ACC112 (cell line): Measurements from ENCODE around the gene CTTNBP2.

ENCODE experiments used
- H2AFZ ChIP-seq: fragments of 200-600 bp; sonication (generic); one replicate; pipeline ENCODE4 v1.6.0; 2017; ENCODE audit warnings: antibody characterized with exemption, low read length; ENCODE audit not compliant: unreplicated experiment
- H3K27ac ChIP-seq: fragments of 200-600 bp; sonication (generic); 2 replicates; pipeline ENCODE4 v1.5.1; 2014; ENCODE audit warnings: low read depth, mild to moderate bottlenecking, antibody characterized with exemption, low read length, moderate library complexity
- H3K27me3 ChIP-seq: fragments of 200-600 bp; sonication (generic); 2 replicates; pipeline ENCODE4 v1.6.1; 2014; ENCODE audit warnings: mild to moderate bottlenecking, antibody characterized with exemption, low read length, moderate library complexity, mixed read lengths; ENCODE audit not compliant: insufficient read depth
- H3K36me3 ChIP-seq: fragments of 200-600 bp; sonication (generic); 2 replicates; pipeline ENCODE4 v1.6.1; 2016; ENCODE audit warnings: mild to moderate bottlenecking, antibody characterized with exemption, low read length, moderate library complexity, mixed read lengths; ENCODE audit not compliant: insufficient read depth
- H3K4me1 ChIP-seq: fragments of 200-600 bp; sonication (generic); one replicate; pipeline ENCODE4 v1.6.1; 2016; ENCODE audit warnings: low read length, mixed read lengths; ENCODE audit not compliant: insufficient read depth, unreplicated experiment, control insufficient read depth
- H3K4me3 ChIP-seq: fragments of 200-600 bp; sonication (generic); 2 replicates; pipeline ENCODE4 v1.5.1; 2014; ENCODE audit warnings: mild to moderate bottlenecking, low read depth, low read length
- H3K79me2 ChIP-seq: fragments of 200-600 bp; sonication (generic); one replicate; pipeline ENCODE4 v1.6.0; 2016; ENCODE audit warnings: low read length; ENCODE audit not compliant: control insufficient read depth, unreplicated experiment, insufficient read depth

CTTNBP2 gene

DNA sequence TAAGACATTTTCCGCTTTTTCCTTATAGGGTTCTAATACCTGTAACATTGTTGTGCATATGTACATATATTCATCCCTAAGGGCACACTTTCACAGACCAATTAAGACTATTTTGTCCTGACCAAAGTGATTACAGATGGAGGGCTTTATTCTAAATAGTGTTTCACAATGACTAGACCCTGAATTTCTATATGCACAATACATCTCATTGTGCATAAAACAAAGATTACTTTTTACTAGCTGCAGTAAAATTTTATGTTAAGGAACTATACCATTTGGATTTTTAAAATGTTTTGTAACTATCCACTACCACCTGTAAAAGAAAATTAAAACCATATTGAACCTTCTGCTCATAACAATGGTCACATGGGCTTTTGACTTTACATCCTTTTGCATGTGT is 87.8 kb downstream of the CTTNBP2 start:
- Histone ChIP-seq H2AFZ (no peak overlapping the region), H3K27me3 (no peaks in the 10 kb centered on the region), H3K36me3 (no peaks in the 10 kb centered on the region), H3K79me2 (no peaks in the 10 kb centered on the region), H3K4me1 (no peaks in the 10 kb centered on the region), H3K4me3 (no peak overlapping the region), H3K27ac (no peak overlapping the region)

- no peaks in the 10 kb centered on the region for H3K79me2 ChIP-seq
- no peaks in the 10 kb centered on the region for H3K4me1 ChIP-seq
- no peak overlapping the region for H3K27ac ChIP-seq
- H3K27me3 ChIP-seq: no peaks in the 10 kb centered on the region
- H2AFZ ChIP-seq: no peak overlapping the region
- H3K4me3 ChIP-seq: no peak overlapping the region
- no peaks in the 10 kb centered on the region for H3K36me3 ChIP-seq
Observed at GRCh38 chr7:117784315-117784714, 88.9 kb downstream of the CTTNBP2 start.

DNA sequence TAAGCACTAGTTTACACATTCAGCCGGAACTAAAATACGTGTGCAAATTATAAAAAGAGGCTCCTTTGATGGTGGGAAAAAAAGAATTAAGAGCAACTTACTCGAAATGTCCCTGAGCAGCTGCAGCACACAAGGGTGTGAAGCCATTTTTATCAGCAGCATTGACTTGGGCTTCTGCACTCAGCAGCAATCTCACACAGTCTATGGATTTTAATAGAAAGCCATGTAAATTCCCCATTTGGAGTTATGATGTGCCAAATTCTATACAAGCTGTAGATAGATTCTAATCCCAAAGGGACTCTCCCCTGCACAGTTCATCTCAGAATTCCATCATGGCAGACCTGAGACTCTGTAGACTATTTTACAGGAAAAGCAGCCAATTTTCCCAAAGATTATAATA is 90.5 kb downstream of the CTTNBP2 start:
- no peaks in the 10 kb centered on the region for H3K79me2 ChIP-seq
- no peaks in the 10 kb centered on the region for H3K4me1 ChIP-seq
- no peaks in the 10 kb centered on the region for H3K36me3 ChIP-seq
- H3K4me3 ChIP-seq: no peak overlapping the region
- no peaks in the 10 kb centered on the region for H3K27me3 ChIP-seq
- H2AFZ ChIP-seq: no peak overlapping the region
- no peak overlapping the region for H3K27ac ChIP-seq

DNA sequence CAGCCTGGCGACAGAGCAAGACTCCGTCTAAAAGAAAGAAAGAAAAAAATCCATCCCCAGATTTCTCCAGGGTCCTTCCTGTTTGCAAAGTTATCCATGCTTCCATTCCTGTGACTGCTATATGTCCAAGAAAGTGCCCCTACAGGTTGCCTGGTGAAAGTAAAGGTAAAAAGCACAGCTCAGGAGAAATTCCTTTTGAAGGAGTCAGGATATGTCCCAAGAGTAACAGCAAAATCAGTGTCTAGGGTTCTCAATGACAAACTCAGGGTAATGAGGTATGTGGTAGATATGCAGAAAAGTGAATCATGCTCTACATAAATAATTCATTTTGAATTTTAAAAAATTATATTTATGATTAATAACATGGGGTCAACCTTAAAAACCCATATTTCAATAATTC is 91.5 kb downstream of the CTTNBP2 start:
- Histone ChIP-seq H3K79me2 (no peaks in the 10 kb centered on the region), H2AFZ (no peak overlapping the region), H3K27me3 (no peaks in the 10 kb centered on the region), H3K4me3 (no peak overlapping the region), H3K36me3 (no peaks in the 10 kb centered on the region), H3K4me1 (no peaks in the 10 kb centered on the region), H3K27ac (no peak overlapping the region)

GRCh38 chr7:117780832-117781231 is 92.4 kb downstream of the CTTNBP2 start:
- Histone ChIP-seq H3K27me3 (no peaks in the 10 kb centered on the region), H3K36me3 (no peaks in the 10 kb centered on the region), H3K4me1 (no peaks in the 10 kb centered on the region), H3K27ac (no peak overlapping the region), H3K4me3 (no peak overlapping the region), H3K79me2 (no peaks in the 10 kb centered on the region), H2AFZ (no peak overlapping the region)

DNA sequence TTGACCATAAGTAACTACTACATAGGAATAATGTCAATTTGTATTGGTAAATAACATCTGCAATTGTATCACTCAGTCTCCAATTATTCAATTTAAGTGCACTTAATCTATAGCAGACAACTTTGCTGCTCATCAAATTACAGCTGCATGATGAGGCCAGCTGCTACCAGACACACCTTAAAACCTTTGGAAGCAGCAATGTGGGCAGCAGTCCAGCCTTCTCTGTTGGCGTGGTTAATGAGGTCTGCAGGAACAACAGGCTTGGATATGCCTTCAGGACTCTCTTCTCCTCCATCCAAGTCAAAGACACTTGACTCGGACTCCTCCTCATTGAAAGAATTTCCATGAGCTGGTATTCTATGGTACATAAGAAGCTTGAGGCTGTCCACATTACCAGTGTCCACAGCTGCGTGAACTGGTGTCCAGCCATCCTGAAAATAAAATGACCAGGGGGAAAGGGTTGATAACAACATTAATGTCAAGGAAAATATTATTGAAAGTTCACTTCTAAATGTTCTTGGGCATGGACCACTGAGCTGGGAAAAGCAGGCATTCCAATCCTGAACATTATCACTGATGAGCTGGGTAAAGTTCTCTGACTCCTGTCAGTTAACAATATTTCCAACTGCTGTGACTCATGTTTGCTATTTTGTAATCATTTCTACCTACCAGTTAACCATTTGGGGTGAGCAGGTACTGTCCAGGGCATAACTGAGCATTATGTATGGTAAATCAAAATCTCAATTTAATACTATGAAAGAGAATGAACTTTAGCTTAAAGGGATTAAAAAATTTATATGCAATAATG is 95.7 kb downstream of the CTTNBP2 start:
- peaks cover 2% of the 10 kb centered on the region; the same call in 1 of the 2 replicates for H3K27me3 ChIP-seq
- no peak overlapping the region for H2AFZ ChIP-seq
- H3K4me3 ChIP-seq: no peak overlapping the region
- H3K4me1 ChIP-seq: no peaks in the 10 kb centered on the region
- H3K79me2 ChIP-seq: no peaks in the 10 kb centered on the region
- H3K36me3 ChIP-seq: no peaks in the 10 kb centered on the region
- H3K27ac ChIP-seq: no peak overlapping the region

DNA sequence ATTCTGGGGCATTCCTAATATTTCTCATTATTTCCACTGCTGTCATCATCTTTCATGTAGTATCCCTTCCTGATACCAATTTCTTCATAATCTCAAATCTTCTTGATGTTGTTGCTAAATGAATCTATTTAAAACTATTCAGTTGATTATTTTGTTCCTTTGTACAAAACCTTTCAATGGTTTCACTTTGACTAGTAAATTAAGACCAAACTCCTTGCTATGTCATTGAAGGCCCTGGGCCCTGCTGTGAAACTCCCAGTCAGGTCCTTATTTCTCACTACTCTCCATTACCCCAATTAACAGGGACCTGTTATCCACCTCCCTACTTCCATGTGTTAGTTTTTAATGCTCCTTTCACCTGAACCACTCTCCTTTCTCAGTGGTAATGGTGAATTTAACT is 97.0 kb downstream of the CTTNBP2 start:
- Histone ChIP-seq H3K4me3 (no peak overlapping the region), H3K79me2 (no peaks in the 10 kb centered on the region), H3K36me3 (no peaks in the 10 kb centered on the region), H3K27me3 (peaks cover 9% of the 10 kb centered on the region; the same call in 1 of the 2 replicates), H2AFZ (no peak overlapping the region), H3K27ac (no peak overlapping the region), H3K4me1 (no peaks in the 10 kb centered on the region)

DNA sequence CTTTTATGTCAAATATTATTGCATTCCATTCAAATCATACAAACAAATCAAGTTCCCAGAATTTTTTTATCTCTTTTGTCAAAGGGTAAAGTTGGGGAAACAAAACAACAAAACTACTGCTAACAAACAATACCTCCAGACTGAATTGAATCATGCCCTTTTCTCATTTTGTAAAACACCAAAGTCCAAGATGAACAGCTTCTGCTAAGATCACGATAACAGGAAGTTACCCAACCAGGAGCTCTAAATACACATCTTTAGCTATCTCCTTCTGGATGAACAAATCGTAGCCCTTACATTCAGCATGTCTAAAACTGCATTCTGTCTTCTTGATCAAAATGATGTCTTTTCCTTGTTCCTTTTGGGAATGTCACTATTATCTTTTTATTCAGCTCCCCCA is 97.4 kb downstream of the CTTNBP2 start:
- H3K36me3 ChIP-seq: no peaks in the 10 kb centered on the region

DNA sequence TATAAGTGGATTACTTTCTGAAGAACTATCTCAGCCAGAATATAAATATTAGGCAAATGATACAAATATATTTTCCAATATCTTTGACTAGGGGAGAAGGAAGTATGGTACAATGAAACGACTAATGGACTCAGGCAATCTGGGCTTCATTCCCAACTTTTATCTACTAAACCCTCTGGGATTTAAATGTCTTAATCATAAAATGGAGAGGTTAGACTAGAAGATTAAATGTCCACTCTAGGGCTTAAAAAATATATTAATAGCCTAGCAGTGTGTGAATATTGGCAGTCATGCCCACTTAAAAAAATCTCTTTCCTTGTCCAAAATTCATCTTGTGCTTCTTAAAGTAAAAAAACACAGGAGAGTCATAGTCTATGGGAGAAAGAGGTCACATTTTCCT is 98.3 kb downstream of the CTTNBP2 start:
- Histone ChIP-seq H3K4me1 (no peaks in the 10 kb centered on the region), H3K27ac (no peak overlapping the region), H3K79me2 (no peaks in the 10 kb centered on the region), H3K27me3 (peaks cover 9% of the 10 kb centered on the region; the same call in 1 of the 2 replicates), H3K4me3 (no peak overlapping the region), H2AFZ (no peak overlapping the region), H3K36me3 (no peaks in the 10 kb centered on the region)

More for the DNA sequence above, 97.4 kb downstream of the CTTNBP2 start:
- Histone ChIP-seq H2AFZ (no peak overlapping the region), H3K79me2 (no peaks in the 10 kb centered on the region), H3K4me3 (no peak overlapping the region), H3K4me1 (no peaks in the 10 kb centered on the region), H3K27me3 (peaks cover 9% of the 10 kb centered on the region; the same call in 1 of the 2 replicates), H3K27ac (no peak overlapping the region)

- Histone ChIP-seq H3K4me3 (no peak overlapping the region), H3K27ac (no peak overlapping the region), H2AFZ (no peak overlapping the region), H3K36me3 (no peaks in the 10 kb centered on the region), H3K79me2 (no peaks in the 10 kb centered on the region), H3K27me3 (peaks cover 9% of the 10 kb centered on the region; the same call in 1 of the 2 replicates), H3K4me1 (no peaks in the 10 kb centered on the region)
Observed at GRCh38 chr7:117772421-117772820, 100.8 kb downstream of the CTTNBP2 start.

GRCh38 chr7:117771756-117772155 is 101.5 kb downstream of the CTTNBP2 start:
- Histone ChIP-seq H3K36me3 (no peaks in the 10 kb centered on the region), H3K79me2 (no peaks in the 10 kb centered on the region), H3K4me1 (no peaks in the 10 kb centered on the region), H3K27me3 (peaks cover 13% of the 10 kb centered on the region; the same call in 1 of the 2 replicates), H2AFZ (no peak overlapping the region), H3K27ac (no peak overlapping the region), H3K4me3 (no peak overlapping the region)
